Fibroblast of villous mesenchyme (primary cell): ENCODE measurements around the gene SPDYA. TPM values are rescaled to one million over a fixed set of nuclear protein-coding genes. Genes with fewer than 3 reads are reported as not detected.
"Not testable (repeated sequence)": the region's sequence is repeated elsewhere in the genome, so short reads cannot be mapped to it uniquely, and the experiment has no call there.

ENCODE experiments used
- DNase-seq: peaks from one replicate; pipeline ENCODE4 v3.0.0-alpha.2; 2010; ENCODE audit warnings: low read depth
- H3K4me3 ChIP-seq: 2 replicates; pipeline ENCODE4 v1.5.1; 2011; ENCODE audit warnings: low read depth, mild to moderate bottlenecking, low read length
- CTCF ChIP-seq: IDR thresholded peaks from 2 replicates; pipeline ENCODE4 v1.5.1; 2012; ENCODE audit warnings: low read depth, mild to moderate bottlenecking, low read length; ENCODE audit not compliant: insufficient read depth
- total RNA-seq: library from RNA; depleted of rRNA; stranded (reverse); fragments of >200 nt; gene quantifications from 2 replicates; pipeline ENCODE4 v1.2.3, GENCODE V29; 2012

SPDYA gene
- total RNA-seq, 1 donor: 1.3 TPM

DNA sequence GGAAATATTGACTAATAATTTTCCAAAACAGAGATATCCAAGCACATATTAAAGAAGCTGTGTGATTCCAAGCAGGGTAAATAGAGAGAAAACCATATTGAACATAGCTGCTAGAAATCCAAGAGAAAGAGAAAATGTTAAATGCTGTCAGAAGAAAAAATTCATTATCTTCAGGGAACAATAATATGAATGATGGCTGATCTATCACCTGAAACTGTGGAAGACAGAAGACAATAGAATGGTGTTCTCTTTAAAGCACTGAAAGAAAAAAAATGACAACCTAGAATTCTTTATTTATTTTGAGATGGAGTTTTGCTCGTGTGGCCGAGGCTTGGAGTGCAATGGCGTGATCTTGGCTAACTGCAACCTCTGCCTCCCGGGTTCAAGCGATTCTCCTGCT, 41.7 kb upstream of the SPDYA start:
- no peak for TF ChIP-seq CTCF
- no peak overlapping the region for H3K4me3 ChIP-seq
- no peak for DNase-seq

- DNase-seq: no peak
- no peak for TF ChIP-seq CTCF
- H3K4me3 ChIP-seq: no peak overlapping the region
Measured at GRCh38 chr2:28772351-28772750, 38.3 kb upstream of the SPDYA start.

DNA sequence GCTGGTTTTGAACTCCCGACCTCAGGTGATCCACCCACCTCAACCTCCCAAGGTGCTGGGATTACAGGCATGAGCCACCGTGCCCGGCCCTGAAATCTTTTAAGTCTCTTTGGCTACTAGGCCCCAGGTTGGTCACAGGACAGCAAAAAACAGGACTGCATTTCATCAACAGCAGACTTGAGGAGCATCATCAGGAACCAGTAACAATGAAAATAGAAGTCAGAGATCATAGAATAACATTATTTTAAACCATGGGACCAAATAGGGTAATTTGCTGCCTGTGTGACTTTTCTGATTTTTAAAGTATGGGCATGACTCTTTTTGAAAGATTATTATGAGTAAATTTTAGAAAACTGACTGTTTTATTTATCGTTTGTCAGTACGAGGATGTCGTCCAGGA, 34.2 kb upstream of the SPDYA start:
- DNase-seq: no peak
- TF ChIP-seq CTCF: no peak
- no peak overlapping the region for H3K4me3 ChIP-seq

GRCh38 chr2:28778392-28778791, 32.2 kb upstream of the SPDYA start:
- no peak overlapping the region for H3K4me3 ChIP-seq
- no peak for DNase-seq
- no peak for TF ChIP-seq CTCF

GRCh38 chr2:28779001-28779400, 31.6 kb upstream of the SPDYA start:
- no peak overlapping the region for H3K4me3 ChIP-seq
- TF ChIP-seq CTCF: no peak
- no peak for DNase-seq

DNA sequence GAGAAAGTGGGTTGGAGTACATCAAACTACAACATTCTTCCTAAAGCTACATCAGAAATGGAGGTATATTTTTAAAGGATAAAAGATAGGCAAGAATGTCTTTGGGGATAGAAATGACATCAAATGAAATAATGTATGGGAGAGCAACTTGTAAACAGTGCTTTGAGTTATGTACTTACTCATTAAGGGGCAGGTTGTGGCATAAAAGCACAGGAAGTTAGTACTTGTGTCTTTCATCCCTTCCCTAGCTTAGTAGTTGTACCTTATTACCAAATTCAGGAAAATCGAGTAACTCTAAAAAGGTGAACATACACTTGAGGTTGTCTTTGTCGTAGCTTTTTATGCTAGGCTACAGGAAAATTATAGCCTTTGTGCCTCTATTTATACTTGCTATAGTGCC, 30.1 kb upstream of the SPDYA start:
- no peak overlapping the region for H3K4me3 ChIP-seq
- TF ChIP-seq CTCF: no peak
- no peak for DNase-seq

GRCh38 chr2:28782423-28782822, 28.2 kb upstream of the SPDYA start:
- DNase-seq: no peak
- H3K4me3 ChIP-seq: no peak overlapping the region
- TF ChIP-seq CTCF: no peak

DNA sequence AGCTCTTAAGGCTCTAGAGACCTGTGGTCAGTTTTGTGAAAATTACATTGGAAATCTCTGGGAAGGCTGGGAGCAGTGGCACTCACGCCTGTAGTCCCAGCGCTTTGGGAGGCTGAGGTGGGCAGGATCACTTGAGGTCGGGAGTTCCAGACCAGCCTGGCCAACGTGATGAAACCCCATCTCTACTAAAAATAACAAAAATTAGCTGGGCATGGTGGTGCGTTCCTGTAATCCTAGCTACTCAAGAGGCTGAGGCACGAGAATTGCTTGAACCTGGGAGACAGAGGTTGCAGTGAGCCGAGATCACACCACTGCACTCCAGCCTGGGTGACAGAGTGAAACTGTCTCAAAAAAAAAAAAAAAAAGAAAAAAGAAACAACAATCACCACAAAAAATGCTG, 26.1 kb upstream of the SPDYA start:
- not testable (repeated sequence) for DNase-seq, H3K4me3 ChIP-seq
